Cardiac fibroblast (primary cell): ENCODE results near the gene TECPR2.

ENCODE experiments used
- DNase-seq, 2 donors: peaks; one replicate each; pipeline versions ENCODE4 v3.0.0 to v3.0.0-alpha.2; 2010; ENCODE audit warnings: low read depth in 2 of 2
- H3K4me3 ChIP-seq, 2 donors: replicated peaks in 1 of 2; 1 replicate in 1 of 2; 2 replicates in 1 of 2; pipeline ENCODE4 v1.5.1; 2011; ENCODE audit warnings: low read depth in 2 of 2, low read length in 2 of 2, mild to moderate bottlenecking in 2 of 2, moderate library complexity in 1 of 2
- CTCF ChIP-seq: IDR thresholded peaks from one replicate; pipeline ENCODE4 v1.5.1; 2011; ENCODE audit warnings: low read depth, mild to moderate bottlenecking, low read length, inconsistent platforms

Gene TECPR2

GRCh38 chr14:102338724-102339123 is 24.0 kb upstream of the TECPR2 start:
- no peak overlapping the region for H3K4me3 ChIP-seq
- no peak for DNase-seq
- TF ChIP-seq CTCF: no peak

GRCh38 chr14:102341566-102341965 is 21.2 kb upstream of the TECPR2 start:
- H3K4me3 ChIP-seq: no peak overlapping the region
- no peak for DNase-seq
- no peak for TF ChIP-seq CTCF

- TF ChIP-seq CTCF: no peak
- no peak for DNase-seq
- no peak overlapping the region for H3K4me3 ChIP-seq
These were observed 20.5 kb upstream of the TECPR2 start for GRCh38 chr14:102342238-102342637.

- no peak for TF ChIP-seq CTCF
- no peak overlapping the region for H3K4me3 ChIP-seq
- DNase-seq: no peak
These were observed 18.7 kb upstream of the TECPR2 start for GRCh38 chr14:102344084-102344483.

- TF ChIP-seq CTCF: no peak
These were observed 18.3 kb upstream of the TECPR2 start for GRCh38 chr14:102344485-102344884.

GRCh38 chr14:102345232-102345631 is 17.5 kb upstream of the TECPR2 start:
- no peak for DNase-seq
- H3K4me3 ChIP-seq: no peak overlapping the region
- no peak for TF ChIP-seq CTCF

More at GRCh38 chr14:102344485-102344884, 18.3 kb upstream of the TECPR2 start:
- DNase-seq: no peak
- no peak overlapping the region for H3K4me3 ChIP-seq

- no peak for DNase-seq
- H3K4me3 ChIP-seq: no peak overlapping the region
- TF ChIP-seq CTCF: no peak
These were observed 16.1 kb upstream of the TECPR2 start for GRCh38 chr14:102346645-102347044.
